ENCODE data around the gene PALLD.

Gene PALLD

DNA sequence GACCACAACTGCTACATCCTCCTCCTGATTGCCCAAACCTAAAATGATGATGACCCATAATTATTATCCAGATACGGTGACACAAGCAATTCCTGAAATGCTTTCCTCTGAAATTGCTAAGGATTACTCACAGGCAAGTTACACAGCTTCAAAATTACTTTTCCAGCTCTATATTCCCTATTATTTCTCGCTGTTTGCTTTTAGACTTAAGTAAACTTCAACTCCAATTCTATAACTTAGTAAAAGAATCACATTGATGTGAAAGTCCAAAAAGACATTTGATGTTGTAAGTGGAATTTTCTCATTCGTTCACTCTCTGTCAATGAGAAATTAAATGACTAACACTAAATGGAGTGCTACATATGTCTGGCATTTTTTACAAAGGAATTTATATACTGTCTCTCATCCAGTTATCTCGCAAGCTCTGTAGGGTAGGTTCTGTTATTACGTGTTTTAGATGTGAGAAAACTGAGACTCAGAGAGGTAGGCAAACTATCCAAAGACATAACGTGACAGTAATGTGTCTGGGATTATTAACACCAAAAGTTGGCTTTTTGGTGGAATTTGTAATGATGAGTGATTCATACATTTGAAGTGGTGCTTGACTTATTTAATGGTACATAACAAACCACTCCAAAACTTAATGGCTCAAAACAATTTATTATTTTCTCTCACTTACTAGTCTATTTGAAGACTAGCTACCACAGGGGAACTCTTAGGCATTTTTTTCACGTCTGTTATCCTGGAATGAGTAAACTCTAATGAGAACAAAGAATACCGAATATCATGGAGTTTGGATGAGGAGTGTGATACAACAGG is 31.5 kb downstream of the PALLD start:
- DNase-seq: no peak

DNA sequence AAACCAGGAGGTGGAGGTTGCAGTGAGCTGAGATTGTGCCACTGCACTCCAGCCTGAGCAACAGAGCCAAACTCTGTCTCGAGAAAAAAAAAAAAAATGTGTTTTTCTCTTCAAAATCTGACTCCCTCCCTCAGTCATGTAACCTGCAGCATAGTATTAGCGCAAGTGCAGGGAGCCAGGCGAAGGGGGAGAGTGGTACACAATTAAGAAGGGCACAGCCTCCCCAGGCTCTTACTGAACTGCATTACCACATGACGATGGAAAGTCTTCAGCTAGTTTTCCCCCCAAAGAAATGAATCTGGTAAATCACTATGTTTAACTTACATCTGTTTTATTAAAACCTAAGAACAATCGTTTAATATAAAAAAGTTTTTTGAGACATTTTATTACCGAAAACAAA is 32.4 kb downstream of the PALLD start:
- DNase-seq: no peak

DNA sequence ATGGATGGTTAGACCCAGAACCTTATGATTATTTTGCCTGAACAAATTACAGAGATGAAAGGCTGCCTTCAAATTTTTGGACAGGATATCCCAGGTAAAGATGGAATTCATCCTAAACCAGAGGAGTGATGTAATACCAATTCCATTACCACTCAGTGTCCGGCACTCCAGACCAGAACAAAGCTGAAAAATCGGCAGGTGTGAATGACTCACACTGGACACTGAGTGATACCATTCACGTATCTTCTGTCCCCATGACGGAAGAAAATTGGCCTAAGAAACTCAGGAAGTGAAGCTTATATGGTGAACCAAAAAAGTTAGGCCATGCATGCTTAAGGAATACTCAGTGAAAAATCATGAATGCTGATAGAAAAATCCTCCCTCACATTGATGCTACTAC is 34.5 kb downstream of the PALLD start:
- no peak for DNase-seq

DNA sequence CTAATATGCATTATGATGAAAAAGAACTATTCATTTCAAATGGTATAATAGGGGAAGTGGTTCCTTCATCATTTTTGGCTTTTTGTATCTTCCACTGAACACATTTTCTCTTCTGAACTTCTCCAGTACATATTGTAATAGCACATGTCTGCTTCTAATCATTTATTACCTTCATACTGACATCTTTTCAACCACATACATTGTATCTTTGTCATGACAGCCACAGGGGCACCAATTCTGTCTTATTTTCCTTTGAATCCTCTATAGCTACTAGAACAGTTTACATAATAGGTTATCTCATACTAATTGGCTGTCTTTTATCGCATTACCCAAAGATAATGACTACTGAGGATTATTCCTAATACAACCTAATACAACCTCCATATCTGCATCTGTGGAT is 37.7 kb downstream of the PALLD start:
- no peak for DNase-seq

DNA sequence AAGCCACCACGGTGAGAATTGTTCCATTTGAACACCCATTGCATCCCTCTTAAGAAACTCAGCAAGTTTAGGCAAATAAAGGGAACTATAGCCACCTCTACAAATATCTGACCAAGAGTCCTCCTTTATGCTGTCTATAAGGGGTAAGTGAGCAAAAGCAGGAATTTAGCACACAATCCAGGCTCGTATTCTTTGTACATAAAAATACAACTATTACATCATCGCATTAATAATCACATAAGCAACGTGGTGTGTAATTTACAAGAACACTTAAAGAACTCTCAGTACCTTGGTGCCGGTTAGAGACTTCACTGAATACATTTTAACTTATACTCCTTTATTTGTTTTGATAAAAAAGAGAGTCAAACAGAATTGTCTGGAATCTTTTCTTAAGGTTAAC is 38.8 kb downstream of the PALLD start:
- DNase-seq: no peak

DNA sequence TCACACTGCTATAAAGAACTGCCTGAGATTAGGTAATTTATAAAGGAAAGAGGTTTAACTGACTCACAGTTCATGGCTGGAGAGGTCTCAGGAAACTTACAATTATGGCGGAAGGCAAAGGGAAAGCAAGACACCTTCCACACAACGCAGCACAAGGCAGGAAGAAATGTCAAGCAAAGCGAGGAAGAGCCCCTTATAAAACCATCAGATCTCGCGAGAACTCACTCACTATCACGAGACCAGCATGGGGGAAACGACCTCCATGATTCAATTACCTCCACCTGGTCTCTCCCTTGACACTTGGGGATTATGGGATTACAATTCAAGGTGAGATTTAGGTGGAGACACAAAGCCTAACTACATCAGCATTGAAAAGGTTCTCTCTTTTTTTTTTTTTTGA is 39.6 kb downstream of the PALLD start:
- no peak for DNase-seq

DNA sequence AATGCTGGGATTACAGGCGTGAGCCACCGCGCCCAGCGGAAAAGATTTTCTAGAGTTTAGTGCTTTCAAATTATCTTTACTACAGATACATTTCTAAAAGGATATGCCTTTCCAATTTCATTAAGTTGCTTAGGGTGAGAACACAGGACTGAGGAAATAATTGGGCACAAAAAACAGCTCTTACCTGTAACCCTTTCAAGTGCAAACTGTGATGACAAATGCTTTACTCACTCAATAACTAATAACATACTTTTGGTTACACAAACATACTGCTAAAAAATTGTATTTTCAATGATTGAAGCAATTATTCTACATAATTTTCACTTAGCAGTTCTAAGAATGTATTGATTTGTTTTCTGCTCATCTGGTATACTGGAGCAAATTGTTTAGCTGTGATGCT is 40.2 kb downstream of the PALLD start:
- no peak for DNase-seq

DNA sequence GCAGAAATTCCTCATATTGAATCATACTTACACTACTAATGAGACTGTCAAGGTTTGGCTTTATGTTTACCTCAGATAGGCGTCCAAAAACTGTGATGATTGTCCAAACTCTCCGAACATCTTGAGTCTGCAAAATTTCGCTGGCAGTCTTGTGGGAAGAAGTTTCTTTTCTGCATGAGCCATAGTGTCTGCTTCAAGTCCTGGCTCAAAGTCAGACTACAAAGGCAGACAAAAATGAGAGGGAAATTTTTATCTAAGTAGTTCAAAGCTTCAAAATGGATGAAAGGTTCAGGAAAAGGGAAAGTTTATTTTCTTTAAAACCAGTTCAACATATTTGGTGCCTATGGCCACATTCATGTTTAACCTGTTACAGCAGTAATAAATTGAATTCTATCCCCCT is 40.7 kb downstream of the PALLD start:
- DNase-seq: no peak

DNA sequence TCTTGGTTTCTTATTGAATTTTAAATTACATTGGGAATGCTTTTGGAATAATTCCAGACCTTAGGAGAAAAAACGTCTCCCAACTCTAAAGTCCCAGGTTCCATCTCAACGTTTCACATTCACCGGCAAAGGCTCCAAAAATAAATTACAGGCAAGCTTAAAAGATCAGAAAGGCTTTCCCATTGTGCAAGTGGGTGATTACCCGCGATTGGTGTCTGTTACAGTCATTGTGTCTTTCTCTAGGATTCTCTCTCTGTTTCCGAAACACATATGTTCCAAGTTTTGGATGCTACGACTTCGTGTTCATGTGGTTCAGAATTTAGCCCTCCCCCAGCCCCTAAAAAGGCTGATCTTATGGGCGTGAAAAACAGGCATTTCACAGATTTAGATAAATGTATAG is 41.8 kb downstream of the PALLD start:
- no peak for DNase-seq

DNA sequence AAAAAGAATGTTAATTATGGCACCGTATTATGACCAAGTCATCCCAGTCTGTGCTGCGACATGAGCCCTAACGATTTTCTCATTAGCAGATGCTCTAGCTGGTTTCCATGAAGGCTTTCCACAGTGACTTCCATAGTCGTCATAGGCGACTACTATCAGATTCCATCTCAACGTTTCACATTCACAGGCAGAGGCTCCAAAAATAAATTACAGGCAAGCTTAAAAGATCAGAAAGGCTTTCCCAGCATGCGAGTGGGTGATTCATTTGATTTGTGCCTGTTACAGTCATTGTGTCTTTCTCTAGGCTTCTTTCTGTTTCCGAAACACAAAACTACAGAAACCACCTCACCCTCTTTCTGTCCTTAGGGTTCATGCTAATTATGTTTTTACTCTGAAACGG is 43.2 kb downstream of the PALLD start:
- DNase-seq: no peak

DNA sequence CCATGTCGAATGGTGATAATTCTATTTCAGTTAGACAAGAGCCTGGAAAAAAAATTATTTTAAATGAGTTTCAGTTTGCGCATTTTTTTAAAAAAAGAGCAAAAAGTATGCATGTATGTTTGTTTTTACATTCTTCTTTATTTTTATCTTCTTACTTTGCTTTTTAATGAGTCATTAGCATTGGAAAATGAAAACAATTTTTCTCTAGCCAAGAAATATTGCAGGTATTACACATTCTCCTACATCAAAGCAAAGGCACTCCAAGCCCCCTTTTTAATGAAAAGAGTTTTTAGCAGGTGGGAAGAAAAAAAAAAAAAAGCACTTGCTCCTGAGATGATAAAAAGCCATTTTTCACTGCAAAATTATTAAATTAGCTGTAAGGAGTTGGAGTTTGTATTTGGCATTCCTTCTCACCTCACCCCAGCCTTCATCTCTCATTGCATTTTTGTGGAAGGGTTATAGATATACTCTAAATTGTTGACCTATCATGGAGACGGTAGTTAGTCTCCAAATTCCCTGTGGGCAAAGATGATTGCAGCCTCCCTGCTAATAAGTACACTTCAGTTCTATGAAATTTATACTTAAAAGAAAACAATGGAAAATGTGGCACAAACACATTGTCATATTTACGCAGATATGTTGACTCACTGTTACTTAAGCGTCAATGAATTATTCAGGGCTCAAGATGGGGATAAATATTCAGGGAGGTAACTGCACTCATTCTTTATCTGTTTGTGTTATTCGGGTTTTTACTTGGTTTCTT is 43.8 kb downstream of the PALLD start:
- DNase-seq: no peak

DNA sequence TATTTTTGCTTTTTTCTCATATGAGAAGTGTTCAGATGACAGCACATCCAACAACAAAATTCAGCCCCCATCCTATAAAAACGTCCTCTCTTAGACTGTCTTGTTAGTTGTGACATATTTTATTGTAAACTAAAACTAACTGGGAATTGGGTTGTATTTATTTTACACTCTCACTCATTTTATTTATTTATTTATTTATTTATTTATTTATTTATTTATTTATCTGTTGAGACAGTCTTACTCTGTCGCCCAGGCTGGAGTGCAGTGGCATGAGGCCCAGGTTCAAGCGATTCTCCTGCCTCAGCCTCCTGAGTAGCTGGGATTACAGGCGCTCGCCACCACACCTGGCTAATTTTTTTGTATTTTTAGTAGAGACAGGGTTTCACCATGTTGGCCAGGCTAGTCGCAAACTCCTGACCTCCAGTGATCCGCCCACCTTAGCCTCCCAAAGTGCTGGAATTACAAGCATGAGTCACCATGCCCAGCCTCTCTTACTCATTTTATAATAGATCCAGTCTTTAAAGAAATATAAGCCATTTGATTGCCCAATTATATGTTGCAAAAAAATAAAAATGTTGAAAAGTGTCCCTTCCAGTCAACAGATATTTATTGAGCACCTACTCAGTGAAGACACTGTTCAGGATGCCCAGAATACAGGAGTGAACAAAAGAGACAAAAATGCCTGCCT is 44.6 kb downstream of the PALLD start:
- DNase-seq: no peak

DNA sequence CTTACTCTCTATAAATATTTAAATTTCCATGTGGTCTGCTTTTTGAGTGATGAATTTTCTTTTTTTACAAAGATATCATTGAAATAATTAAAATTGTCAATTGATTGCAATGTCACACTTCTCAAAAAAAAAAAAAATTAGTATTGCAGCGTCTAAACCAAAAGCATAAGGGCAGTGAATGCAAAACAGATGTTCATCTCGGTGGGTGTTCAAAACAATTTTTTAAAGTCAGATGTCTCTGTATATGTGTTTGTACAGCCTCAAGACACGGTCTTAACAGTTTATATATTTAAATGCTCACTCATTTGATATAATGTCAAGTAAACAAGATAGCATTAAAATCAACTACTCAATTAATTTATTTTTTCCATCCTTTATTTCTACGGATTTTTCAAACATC is 52.3 kb downstream of the PALLD start:
- no peak for DNase-seq

DNA sequence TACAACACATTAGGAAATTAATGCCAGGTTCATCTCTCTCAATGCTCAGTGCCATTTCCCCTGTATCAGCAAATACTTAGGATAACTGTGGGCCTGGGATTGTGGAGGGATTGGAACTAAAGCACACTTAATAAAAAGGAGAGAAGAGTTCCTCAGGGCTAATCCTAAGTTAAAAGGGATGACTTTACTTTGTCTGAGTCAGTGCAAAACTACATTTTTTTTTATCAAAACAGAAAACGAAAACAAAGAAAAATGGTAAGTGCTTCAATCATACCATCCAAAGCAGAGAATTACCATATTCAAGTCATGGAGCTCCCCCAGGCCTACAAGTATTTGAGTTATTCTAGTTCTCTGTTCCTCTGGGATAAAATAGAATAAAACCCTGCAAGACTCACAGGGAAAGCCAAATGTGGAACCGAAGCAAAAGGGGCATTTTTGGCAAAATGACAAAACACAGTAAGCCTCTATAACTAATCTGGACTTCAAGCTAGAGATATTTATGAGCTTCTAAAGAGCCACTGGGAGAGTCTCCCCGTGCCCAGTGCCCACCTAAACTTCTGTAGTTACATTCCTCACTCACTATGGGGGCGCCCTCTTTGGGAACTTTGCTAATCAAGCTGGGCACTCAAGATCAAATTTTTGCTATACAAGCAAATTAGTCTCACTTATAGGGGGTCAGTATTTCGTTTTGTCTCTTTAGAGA is 53.4 kb downstream of the PALLD start:
- DNase-seq: no peak

DNA sequence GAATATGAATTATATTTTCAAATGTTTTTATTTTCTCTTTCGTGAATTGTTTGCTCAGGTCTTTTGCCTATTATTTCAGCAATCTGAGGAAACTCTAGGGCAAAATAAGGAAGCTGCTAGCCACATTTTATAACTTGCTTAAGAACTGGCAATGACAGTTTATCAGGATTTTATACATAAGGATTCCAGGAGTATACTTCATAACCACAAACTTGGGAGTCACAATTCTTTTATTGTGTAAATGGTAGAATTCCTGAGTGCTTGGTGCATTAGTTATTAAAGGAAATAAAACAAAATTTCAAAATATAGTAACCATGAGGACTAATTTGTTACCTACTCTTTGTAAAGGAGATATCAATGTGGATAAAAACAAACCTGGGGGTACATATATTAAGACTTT is 54.4 kb downstream of the PALLD start:
- DNase-seq: no peak

DNA sequence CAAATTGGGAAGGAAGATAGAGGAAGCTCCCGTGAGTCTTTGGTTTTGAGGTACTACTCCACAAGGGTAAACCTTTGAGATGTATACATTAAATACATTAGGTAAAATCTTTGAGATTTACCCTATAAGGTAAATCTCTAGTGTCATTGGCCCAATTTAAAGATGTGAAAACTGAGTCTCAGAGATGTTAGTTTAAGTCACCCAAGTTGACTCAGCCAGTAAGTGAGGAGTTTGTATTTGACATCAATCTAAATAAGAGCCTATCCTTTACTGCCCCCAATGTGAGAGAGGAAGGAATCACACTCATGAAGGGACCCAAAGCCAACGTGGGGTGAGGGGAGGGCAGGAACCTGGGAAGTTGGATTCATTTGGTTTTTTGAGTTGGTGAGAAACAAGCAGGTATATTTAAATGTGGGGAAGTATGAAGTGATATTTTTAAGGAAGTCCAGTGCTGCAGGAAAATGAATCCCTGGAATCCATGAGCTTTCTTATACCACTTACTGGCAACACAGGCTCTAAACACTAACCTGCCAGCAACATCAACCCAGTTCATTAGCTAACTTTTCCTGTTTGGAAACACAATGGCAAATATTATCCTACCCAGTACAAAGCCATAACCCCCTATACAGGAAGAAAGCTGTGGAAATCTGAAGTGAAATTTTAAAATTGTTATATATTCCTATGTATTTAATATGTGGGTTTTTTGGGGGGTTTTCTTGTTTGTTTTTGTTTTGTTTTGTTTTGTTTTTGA is 55.3 kb downstream of the PALLD start:
- no peak for DNase-seq

DNA sequence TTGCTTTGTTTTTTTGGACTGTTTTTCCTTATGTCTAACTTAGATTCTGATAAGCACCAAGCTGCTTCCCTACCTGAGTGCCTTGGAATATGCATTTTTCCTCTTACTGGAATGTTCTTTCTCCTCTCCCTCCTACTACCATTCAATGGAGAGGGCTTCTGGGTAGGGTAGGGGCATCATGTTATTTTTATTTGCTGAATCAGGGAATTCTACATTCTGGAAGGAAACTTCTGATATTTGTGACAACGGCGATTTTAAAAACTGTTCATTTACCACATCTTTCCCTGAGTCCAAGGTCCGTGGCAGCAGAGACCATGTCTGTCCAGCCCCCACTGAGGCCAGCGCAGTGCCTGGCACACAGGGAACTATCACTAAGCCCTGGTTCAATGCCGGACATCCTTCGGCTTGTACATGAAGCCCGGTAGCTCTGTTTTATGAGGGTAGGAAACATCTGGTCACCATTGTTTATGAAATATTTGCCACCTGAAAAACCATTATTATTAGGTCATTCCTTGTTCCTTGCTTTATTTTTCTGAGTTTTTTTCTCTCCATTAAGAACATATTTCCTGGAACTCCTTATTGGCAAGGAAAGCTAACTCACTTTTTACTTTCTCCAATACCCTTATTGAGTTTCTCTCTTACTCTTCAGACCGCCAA is 57.0 kb downstream of the PALLD start:
- no peak for DNase-seq

DNA sequence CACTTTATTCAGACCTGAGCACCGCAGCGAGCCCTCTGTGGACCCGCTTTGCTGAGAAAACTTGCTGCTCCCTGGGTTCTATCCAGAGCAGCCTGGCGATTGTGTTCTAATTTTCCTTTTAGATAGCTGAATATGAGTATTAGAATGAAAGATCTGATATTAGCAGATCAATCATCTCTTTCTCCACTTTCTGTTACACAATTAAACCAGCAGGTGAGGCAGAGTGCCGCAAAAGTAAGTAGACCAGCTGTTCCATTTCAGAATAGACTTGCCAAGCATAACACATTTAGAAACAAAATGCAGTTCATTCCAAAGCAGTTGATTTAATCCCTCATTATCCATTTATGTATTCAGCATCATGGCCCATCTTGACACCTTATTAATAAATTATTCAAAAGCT is 58.6 kb downstream of the PALLD start:
- DNase-seq: no peak

DNA sequence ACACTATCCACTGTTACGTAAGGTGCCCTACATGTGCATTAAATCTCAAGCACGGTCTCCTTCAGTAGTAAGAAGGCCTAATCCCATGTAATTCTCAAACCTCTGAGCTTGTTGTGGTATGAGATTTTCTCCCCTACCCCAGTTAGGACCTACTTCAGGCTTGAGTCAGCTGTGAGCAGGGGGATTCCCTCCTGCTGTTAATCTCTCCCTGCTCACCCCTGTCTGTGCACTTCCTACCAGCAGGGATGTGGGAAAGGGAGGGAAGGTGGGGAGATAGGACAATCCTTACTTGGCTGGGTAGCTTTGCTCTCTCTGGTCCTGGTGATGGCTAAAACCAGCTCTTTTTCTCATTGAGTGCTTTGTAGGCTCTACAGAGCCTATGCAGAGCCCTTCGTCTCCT is 60.8 kb downstream of the PALLD start:
- DNase-seq: no peak

DNA sequence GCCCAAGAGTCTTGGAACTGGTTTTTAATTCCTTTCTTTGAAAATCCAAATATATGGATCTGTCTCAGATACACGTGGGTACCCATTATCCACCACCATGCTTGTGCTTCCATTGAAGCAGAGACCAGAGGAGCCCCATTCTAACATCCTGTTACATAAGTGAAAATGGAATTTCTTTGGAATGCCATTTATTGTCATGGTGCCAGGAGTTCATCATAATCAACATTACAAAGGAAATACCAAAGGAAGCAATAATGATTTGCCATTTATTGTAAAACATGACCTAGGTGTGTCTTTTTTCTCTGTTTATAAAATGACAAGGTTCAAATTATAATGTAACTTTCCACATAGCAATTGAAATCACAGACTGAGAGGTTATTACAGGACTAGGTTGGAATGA is 61.7 kb downstream of the PALLD start:
- no peak for DNase-seq

DNA sequence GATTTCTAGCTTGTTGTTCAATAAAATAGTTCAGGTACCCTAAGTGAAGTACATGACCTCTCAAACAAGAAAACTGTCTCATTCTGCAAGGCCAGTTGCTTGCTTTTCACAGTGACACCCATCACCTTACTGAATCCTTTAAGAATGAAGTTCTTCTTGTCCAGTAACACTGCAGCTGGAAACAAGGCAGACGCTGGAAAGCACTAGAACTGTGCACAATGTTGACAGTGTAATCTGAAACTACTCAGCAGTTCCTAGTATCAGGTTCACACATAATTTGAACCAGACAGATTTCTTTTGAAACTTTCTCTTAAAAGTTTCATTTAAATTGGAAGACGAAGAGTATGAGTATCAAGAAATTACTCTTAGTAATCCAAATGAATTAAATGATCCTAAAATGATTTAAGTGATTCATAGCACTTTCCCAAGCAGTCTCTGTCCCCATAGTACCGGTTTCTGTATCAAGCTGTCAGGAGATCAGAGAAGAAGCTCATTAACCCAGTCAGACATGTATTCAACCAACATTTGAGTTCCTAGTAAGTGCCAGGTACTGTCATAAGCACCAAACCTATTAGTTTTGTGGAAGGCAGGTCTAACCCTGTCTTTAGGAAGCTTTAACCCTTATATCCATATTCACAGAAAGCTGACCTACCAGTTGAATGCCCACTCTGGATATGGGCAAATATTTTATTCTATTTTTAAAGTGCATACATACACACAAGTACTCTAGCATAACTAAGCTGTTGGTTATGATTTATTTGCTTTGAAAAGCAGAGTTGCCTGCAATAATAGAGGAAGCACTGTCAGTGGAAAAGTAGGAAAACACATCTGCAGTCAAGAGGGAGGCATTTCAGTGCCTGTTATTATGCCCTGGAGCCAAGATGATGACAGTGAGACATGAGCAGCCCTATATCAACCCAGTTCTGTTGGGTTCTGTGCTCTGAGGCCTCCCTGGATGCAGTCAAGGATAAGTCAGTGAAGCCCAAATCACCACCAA is 63.6 kb downstream of the PALLD start:
- no peak for DNase-seq
